D341Med (cell line): Measurements from ENCODE around the gene C16orf74.

ENCODE experiments used
- DNase-seq: peaks from one replicate; pipeline ENCODE4 v3.0.0; 2012; ENCODE audit warnings: low spot score

Gene C16orf74

DNA sequence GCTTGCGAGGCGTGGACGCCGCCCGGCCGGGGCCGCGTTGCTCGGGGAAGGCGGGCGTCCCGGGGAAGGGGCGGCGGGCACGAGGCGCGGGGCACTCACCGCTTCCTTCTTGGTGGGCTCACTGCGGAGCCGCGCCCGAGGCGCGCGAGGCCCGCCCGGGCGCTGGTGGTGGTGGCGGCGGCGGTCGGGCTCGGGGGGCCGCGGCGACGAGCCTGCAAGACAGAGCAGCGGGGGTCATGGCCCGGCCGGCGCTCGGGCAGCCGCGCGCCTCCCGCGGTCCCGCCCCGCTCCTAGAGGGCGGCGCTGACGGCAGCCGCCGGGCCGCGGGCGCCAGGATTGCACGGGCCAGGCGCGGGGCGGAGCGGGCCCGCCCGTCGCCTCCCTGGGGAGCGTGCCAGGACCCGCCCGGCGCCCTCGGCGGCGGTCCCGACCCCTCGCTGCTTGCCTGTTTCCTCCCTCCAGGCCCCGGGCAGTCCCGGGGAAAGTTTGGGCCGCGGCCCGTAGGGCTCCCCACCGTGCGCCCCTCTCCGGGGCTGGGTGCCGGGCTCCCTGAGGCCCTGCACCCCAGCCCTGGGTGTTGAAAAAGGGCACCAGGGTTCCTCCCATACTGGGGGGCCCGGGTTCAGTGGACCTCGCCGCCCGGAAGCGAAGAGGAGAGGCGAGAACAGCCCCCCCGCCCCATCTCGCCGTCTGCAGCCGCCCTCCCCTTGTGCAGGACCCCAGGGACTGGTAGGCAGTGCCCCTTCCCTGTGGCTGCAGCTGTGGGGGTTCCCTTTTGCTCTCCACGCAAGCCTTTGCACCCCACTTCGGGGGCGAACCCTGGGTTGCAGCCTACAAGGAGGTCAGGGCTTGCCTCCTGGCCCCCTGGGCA lies at the start of gene C16orf74:
TSS of gene C16orf74 (minus strand) at position 270 of the 871 bp plus-strand sequence. CDS start 15,879 bp downstream, outside the sequence.
- peak; percentile 89 for DNase-seq

DNA sequence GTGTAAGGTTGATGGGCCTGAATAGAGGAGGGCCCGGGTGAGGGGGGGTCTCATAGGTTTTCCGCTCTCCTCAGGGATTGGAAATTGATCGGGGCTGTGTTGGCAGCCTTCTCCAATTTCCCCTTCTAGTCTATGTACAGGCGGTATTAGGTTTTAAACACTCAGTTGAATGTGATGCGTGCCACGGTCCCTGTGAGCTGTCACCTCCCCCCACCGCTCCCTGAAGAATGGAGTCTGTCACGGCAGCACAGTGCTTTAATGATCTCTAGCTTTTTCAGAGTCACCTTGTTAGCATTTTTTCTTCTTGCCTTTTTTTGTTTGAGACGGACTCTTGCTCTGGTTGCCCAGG lies 49.4 kb upstream of the C16orf74 start:
- DNase-seq: no peak

DNA sequence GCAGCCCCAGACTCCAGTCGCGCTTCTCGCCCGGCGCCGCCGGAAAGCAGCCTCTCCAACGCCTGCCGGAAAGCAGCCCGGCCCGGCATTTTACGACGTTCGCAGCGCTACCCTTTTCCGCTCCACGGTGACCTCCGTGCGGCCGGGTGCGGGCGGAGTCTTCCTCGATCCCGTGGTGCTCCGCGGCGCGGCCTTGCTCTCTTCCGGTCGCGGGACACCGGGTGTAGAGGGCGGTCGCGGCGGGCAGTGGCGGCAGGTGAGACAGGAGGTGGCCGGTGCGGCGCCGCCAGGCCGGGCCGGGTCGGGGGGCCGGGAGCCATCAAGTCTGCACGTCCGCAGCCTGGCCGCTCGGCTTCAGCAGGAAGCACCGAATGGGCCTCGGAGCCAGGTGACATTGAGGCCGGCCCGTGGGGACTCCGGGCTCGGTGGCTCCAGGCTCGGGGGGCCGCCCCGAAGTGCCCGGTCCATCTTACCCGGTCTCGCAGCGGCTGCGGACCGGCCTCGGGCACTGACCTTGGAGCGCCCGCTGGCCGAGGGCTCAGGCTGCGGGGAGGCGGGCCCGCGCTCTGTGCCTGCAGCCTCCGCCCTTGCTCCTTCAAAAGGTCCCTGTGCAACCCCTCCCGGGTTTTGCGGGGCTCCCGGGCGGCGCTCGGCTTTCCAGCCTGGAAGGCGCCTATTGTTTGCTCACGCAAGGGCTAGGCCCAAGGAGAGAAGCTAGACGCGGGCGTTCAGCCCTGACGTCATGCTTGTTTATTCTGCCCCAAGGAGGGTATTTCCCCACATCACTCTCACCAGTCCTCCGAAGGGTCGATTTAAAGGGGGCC lies 48.8 kb upstream of the C16orf74 start, which contains the start of the genes COX4I1 and EMC8:
TSS of gene COX4I1 (plus strand) at position 199 of the 824 bp plus-strand sequence. CDS start 1,511 bp downstream, outside the sequence.
TSS of gene EMC8 (minus strand) at position 48 of the 824 bp plus-strand sequence. CDS start 249 bp downstream, outside the sequence.
- peak; percentile 96 for DNase-seq

DNA sequence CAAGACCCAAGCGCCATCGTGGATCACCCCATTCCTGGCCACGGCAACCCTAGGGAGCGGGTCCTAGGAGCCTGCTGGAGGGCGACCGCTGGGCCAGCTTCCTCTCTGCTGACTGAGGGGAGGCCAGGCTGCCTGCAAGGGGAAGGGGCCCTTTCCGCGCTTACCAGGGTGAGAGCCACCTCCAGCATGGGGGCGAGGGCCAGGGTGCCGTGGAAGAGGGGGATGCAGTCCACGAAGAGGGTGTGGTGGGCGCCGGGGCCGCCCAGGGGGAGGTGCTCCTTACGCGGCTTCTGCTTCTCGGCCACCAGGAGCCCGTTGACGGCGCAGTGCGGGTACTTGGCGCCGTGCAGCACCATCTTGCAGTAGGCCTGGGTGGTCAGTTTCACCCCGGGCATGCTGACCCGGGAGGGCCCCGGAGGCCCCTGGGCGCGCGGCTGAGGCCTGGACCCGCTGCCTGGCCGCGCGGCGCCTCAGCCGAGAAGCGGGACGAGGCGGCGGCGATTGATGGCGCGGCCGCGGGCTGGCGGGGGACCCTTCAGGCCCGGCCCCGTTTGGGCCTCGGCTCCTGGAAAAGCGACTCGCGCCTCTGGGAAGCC lies 48.1 kb upstream of the C16orf74 start:
- peak; percentile 74 for DNase-seq

DNA sequence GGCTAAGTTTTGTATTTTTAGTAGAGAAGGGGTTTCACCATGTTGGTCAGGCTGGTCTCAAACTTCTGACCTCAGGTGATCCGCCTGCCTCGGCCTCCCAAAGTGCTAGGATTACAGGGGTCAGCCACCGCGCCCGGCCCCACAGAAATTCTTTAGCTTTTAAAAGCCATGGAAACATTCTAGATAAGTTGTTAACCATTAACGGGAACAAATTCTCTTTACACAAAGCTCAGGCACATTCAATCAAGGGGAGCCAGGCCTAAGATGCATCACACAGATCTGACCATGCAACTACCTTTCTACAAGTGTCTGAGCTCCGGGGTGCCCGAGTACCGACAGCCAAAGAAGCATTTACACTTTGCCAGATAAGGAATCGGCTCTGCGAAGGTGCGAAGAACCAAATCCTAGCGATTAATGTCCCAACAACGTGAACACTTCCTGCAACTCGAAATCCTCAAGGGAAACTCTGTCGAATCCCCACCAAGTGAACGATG lies 47.4 kb upstream of the C16orf74 start:
- no peak for DNase-seq

DNA sequence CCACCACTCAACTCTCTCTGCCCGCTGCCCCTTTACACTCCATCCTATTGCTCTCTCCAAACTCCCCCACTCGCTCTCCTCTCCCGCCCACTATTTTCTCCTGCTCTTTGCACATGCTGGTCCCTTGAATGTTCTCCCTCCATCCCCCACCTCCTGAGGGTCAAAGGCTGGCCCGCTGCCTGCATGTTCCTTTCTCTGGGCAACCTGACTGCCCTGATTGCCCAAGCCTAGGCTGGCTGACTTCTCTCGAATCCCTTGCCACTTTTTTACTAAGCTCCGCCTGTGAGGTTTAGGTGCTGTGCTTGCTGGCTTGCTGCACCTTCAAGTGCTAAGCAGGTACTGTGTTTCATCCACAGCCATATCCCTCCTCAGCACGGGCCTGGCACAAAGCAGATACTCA lies 45.7 kb upstream of the C16orf74 start:
- DNase-seq: no peak

DNA sequence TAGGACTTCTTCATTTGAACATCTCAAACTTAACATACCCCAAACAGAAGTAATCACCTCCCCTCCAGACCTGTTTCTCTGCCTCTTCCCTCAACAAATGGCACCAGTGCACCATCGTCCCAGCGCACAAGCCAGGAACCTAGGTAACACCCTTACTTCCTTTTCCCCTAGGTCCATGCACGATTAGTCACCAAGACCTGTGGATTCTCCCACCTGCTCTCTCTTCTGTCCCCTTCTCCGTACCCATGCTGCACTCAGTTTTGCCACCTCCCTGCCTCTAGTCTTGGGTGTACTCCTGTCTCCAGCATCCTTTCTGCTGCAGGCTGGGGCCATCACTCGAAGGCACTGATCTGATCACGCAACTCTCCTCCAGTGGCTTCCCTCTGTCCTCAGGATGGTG lies 45.3 kb upstream of the C16orf74 start:
- DNase-seq: no peak

DNA sequence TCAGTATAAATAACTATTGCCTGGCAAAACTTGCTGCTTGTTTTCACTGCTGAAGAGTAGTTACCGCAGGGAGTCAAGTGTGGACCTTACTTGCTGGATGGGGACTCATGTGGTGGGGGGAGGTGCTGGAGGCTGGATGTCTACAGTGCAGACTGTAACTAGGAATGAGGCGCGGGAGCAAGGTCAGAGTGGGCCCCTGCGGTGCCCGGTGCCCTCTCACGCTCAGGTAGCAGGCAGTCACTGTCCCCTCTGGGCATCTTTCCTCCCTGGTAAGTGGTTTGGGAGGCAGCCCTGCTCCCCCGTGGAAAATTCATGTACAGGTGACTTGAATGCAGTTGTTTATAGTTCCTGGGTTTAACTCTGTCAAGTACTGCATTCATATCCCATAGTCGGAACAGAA lies 43.8 kb upstream of the C16orf74 start:
- DNase-seq: no peak

DNA sequence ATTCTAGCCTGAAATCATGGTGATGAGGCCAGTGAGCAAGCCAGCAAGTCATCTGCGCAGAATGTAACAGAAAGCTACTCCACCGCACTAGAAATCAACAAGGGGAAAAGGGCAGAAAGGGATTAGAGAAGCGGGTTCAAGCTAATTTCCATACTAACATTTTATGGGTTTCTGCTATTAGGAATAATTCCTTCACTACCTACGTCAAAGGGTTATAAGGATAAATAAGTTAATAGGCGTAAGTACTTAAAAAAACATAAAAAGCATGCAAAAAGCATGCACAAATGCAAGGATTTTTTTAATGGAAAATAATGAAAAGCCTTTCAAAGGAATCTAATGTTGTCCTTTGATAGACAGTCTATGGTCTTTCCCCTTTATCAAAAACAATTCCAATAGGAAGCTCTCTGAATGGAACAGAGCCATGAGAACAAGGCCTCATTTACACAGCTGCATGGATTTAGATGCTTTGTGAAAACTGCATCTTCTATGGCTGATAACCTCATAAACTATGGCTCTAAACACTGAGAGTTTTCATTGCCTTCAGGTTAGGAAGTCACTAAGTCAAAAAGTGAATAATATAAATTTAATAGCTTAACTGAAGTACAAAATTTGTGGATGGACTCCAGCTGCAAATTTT lies 42.9 kb upstream of the C16orf74 start:
- DNase-seq: no peak

DNA sequence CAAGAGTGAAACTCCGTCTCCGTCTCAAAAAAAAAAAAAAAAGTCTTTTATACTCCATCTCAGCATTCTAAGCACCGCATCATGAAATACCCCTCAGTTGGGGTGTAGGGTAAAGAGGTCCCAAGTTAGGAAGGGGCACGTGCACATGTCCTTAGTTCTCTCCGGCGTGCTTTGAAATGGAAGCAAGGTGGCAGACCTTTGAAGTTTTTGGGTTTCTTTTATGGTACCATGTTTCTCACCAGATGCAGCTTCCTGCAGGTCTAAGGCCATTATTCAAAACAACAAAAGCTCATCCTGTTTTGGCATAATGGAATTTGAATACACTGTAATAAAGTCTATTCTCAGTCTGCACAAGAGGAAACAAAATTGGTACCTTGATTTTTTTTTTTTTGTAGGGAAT lies 38.9 kb upstream of the C16orf74 start:
- no peak for DNase-seq

DNA sequence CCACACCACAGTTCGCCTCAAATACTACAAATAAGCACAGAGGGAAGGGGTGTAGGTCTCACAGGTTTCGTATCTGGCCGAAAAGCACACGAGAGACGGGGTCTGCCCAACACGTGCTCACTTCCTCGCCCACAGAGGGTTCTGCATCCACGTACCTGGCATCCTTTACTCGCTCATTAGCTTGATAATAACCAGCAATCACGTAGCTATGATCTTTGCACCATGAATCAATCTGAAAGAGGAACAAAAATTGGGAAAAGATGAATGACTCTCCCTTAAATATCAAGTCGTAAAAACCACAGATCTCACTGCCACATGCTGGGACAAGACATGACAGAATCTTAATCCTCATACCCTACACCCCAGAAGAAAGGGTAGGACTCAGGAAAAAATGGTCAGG lies 37.9 kb upstream of the C16orf74 start:
- DNase-seq: no peak

DNA sequence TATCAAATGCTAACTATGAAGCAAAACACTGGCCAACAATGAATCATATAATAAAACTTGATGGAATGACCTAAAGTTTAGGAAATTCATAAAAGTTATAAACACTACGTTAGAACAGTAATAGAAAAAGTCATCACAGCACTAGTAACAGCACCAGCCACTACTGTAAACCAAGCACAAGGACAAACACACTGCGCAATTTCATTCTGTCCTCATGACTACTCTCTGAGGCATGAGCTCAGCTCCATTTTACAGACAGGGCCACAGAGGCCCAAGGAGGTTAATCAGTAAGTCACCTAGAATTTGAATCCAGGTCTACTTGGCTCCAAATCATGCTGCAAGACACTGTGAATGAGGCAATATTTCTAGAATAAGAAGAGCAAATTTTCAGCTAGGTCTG lies 35.0 kb upstream of the C16orf74 start:
- DNase-seq: no peak

DNA sequence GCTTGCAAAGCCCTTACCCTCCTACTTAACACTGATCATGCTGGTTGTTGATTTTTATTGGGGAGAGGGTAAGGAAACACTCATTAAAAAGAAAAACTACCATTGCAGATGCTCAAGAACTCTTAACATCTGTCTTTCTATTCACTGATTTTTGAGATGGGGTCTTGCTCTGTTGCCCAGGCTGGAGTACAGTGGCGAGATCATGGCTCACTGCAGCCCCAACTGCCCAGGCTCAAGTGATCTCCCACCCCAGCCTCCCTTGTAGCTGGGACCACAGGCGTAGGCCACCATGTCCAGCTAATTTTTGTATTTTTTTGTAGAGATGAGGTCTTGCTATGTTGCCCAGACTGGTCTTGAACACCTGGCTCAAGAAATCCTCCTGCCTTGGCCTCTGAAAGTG lies 33.9 kb upstream of the C16orf74 start:
- DNase-seq: no peak

DNA sequence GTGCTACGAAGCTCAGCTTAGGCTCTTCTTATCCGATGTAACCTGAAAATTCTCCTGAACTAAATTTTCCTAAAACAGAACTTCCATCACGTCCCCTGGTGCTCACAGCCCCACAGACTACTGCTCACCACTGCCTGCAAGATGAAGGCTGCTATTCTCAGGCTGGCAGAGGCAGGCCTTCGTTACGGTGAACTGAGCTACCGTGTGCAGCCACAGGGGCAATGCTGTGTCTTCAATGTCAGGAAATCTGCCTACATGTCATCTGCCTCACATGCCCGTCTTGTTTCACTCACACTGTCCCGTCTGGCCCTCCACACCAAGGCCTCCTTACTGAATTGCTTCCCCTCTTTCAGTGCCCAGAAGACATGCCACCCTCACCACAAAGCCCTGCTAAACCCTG lies 32.5 kb upstream of the C16orf74 start:
- no peak for DNase-seq

DNA sequence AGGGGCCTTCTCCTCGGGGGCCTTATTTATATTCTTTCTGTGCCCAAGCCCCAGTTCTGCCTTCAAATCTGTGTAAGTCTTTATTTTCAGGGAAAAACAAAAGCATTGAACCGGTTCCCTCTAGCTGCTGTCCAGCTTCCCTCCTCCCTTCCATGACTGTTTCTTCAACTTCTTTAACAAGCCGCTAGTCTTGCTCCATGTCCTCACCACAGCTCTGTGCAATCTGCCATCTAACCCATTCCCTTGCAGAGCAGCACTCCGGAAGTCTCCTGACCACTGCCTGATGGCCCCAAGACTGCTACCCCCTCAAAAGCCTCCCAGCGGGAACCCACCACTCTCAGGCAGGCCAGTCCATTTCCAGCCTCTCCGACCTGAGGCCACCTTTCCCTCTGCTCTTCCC lies 31.6 kb upstream of the C16orf74 start:
- no peak for DNase-seq

DNA sequence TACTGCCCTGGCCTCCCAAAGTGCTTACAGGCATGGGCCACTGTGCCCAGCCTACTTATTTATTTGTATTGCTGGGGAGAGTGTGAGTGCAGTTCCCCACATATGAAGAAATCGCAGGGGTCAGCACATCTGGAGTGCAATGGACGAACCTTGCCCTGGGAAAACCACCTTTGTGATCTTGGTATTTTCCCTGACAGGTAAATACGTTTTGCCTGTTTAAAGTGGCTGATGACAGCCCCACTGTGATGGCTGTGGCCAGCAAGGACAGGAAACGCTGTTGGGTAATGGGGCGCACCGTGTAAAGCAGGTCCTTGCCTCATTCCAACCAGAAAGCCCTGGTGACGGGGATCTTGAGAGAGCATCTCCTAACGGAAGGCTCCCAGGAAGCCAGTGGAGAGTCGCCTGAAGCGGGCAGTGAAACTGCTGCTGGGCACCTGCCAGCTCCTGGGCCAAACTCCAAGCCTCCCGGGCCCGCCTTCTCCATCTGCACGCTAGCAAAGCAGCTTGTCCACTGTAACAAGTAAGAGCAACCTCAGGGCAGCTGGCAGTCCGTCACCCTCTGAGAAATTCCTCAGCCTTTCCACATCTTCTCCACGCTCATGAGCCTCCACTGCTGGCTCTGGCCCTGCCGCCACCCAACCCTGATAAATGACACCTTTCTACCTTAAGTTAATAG lies 30.9 kb upstream of the C16orf74 start:
- peak; percentile 62 for DNase-seq

DNA sequence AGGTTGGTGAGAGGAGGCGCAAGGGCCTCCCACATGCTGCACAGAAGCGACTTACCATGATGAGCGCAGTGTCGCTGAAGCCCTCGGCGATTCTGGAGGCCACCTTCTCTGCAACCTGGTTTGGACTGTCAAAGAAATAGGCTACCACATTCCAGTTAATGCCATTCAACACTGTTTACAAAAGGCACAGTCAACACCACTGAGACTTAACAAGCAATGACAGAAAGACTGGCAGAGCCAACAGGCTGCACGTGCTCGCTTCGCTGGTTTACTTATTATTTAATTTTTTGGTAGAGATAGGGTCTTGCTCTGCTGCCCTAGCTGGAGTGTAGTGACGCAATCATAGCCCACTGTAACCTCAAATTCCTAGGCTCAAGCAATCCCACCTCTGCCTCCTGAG lies 30.3 kb upstream of the C16orf74 start:
- no peak for DNase-seq

DNA sequence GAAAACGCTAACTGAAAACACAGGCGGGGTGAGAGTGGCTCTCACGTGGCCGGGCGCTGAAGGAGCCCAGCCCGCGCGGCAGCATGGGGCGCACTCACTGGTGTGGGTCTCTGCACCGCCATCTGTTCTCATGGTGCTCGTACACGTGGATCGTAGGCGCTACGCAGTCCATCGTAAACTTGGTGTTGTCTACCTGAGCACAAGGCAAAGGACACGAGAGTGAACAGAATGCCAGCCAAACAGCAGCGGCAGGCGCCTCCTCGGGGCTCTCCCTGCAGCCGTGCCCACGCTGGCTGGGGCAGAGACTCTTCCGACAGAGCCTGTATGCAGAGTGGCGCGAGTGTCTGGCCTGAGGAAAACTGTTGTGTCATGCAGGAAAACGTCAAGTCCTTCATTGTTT lies 29.4 kb upstream of the C16orf74 start:
- DNase-seq: no peak

DNA sequence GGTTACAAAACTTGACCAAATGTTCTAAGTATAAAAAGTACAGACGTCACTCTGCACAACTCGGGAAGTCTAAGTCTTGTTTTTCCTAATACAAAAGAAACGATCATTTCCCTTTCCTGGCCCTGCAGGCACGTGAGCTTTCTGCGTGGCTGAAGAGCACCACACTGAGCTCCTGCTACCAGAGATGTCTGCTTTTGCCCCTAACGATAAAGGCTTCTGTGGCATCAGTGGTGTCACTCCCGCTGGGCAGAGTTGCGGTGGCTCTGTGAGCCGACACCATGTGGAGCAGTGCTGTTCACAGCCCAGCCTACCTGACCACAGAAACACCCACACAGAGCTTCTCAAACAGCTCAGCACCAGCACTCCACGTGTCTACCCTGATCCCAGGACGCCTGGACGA lies 28.0 kb upstream of the C16orf74 start:
- DNase-seq: no peak

DNA sequence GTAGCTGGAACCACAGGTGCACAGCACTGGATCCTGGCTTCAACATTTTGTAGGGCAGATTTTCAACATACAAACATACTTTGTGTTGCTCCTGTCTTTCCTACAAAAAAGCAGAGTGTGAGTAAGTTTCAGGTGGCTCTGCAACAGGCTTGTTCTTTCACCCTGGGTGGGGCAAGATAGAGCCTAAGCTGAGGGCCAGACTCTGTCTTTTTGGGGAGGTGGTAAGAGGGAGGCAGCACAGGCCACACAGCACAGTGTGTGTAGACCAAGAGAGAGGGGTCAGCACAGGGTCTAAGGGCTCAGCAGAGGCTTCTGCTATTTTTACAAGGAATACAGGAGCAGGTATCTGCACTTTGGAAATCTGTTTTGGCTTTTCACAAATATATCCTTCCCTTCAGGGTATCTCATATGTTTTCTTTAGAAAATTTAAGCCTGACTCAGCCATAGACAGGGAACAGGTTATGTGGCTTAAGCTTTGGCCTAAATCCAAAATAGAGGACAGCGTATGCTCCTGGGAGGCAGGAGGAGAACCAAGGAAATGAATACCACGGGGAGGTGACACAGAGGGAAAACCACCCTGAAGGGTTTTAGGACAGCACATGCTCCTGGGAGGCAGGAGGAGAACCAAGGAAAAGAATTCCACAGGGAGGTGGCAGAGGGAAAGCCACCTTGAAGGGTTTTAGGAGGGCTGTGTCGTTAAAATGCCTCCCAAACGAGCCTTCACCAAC lies 26.9 kb upstream of the C16orf74 start:
- no peak for DNase-seq

DNA sequence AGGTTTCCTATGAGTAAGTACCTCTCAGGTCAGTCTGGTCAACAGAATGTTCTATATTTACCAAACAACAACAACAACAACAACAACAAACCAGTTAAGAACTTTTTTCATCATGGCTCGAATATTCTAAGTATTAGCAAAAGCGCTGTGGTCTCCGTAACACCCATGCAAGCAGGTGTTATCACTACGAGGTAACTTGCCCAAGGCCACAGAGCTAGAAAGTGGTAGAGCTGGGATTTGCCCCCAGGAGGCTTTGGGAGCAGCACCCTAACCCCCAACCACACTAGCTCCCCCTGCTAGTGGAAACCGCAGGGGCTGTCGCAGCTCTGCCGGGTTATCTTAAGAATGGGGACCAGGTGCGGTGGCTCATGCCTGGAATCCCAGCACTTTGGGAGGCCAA lies 23.9 kb upstream of the C16orf74 start:
- DNase-seq: no peak
